HepG2 (cell line): Measurements from ENCODE around the gene VCP. TPM values are rescaled to one million over a fixed set of nuclear protein-coding genes. Genes with fewer than 3 reads are reported as not detected.

Experiments used
- AGO1 ChIP-seq: fragments of 200-400 bp; formaldehyde crosslinking; IDR thresholded peaks from 2 replicates; pipeline ENCODE4 v1.6.1; 2017; ENCODE audit warnings: mild to moderate bottlenecking, low read depth, low read length, moderate library complexity; ENCODE audit not compliant: poor library complexity, severe bottlenecking
- ATAD3A ChIP-seq: sonication (generic); formaldehyde crosslinking; IDR thresholded peaks from 2 replicates; pipeline ENCODE4 v1.4.0; 2020; ENCODE audit warnings: missing genetic modification reagents
- CENPX ChIP-seq: sonication (generic); formaldehyde crosslinking; IDR thresholded peaks from 2 replicates; pipeline ENCODE4 v1.9.0; 2021; ENCODE audit warnings: mild to moderate bottlenecking, missing genetic modification reagents, moderate library complexity
- GABPB1 ChIP-seq: IDR thresholded peaks from 2 replicates; pipeline ENCODE4 v1.6.1; 2016; ENCODE audit warnings: mild to moderate bottlenecking, missing genetic modification reagents, moderate library complexity, missing compliant biosample characterization
- HIVEP1 ChIP-seq: sonication (generic); formaldehyde crosslinking; IDR thresholded peaks from 2 replicates; pipeline ENCODE4 v1.4.0; 2020; ENCODE audit warnings: mild to moderate bottlenecking, missing genetic modification reagents
- HNRNPL ChIP-seq: fragments of 200-400 bp; formaldehyde crosslinking; IDR thresholded peaks from 2 replicates; pipeline ENCODE4 v1.6.1; 2017; ENCODE audit warnings: mild to moderate bottlenecking, low read depth, low read length
- KLF16 ChIP-seq, 2 experiments: sonication (generic) in 1 of 2; formaldehyde crosslinking in 1 of 2; IDR thresholded peaks; 2 replicates each; pipeline versions ENCODE4 v1.6.1 to v1.8.0; 2016 to 2023; ENCODE audit warnings: missing genetic modification reagents in 2 of 2, missing compliant biosample characterization in 1 of 2
- MAZ ChIP-seq, 2 experiments: sonication (generic) in 1 of 2; formaldehyde crosslinking in 1 of 2; IDR thresholded peaks; 2 replicates each; pipeline versions ENCODE4 v1.5.0 to v1.6.1; 2012 to 2020; ENCODE audit warnings: low read depth in 2 of 2, mild to moderate bottlenecking in 2 of 2, borderline replicate concordance in 1 of 2, improper control_type of control experiment in 1 of 2, low read length in 1 of 2, missing genetic modification reagents in 1 of 2, moderate library complexity in 1 of 2
- RXRA ChIP-seq: sonication (generic); formaldehyde crosslinking; IDR thresholded peaks from 2 replicates; pipeline ENCODE4 v1.5.1; 2020; ENCODE audit warnings: missing genetic modification reagents
- TEAD2 ChIP-seq: sonication (generic); formaldehyde crosslinking; IDR thresholded peaks from 2 replicates; pipeline ENCODE4 v1.9.0; 2021; ENCODE audit warnings: missing genetic modification reagents
- TGIF2 ChIP-seq: IDR thresholded peaks from 2 replicates; pipeline ENCODE4 v1.6.1; 2016; ENCODE audit warnings: control low read depth, missing compliant biosample characterization
- ZBTB38 ChIP-seq: sonication (generic); formaldehyde crosslinking; IDR thresholded peaks from 2 replicates; pipeline ENCODE4 v1.5.1; 2020; ENCODE audit warnings: mild to moderate bottlenecking, missing genetic modification reagents
- ZFP36L1 ChIP-seq: sonication (generic); formaldehyde crosslinking; IDR thresholded peaks from 2 replicates; pipeline ENCODE4 v1.8.0; 2022; ENCODE audit warnings: mild to moderate bottlenecking, missing genetic modification reagents, moderate library complexity
- ZNF552 ChIP-seq: sonication (generic); formaldehyde crosslinking; IDR thresholded peaks from 2 replicates; pipeline ENCODE4 v1.9.0; 2022; ENCODE audit warnings: missing genetic modification reagents, mild to moderate bottlenecking, borderline replicate concordance
- ZNF782 ChIP-seq: sonication (generic); formaldehyde crosslinking; IDR thresholded peaks from 2 replicates; pipeline ENCODE4 v1.4.0; 2020; ENCODE audit warnings: missing genetic modification reagents, mild to moderate bottlenecking, borderline replicate concordance
- polyA plus RNA-seq, 8 experiments: library from polyadenylated mRNA; depleted of rRNA in 3 of 8; stranded (reverse) in 7 of 8; unstranded in 1 of 8; fragments of >200 nt; fragmentation: Illumina TruSeq in 4 of 8; extraction: Trizol in 4 of 8; gene quantifications; 2 replicates each; pipeline versions ENCODE4 v1.2.1 to v1.2.3, GENCODE V29; 2011 to 2016; ENCODE audit warnings: low read depth in 4 of 8, missing spikeins in 1 of 8, mixed read lengths in 1 of 8; ENCODE audit not compliant: insufficient read depth in 1 of 8
- total RNA-seq, 5 experiments: library from RNA; depleted of rRNA; stranded (reverse); fragments of >200 nt; fragmentation: Illumina TruSeq; extraction: Trizol; gene quantifications; 2 replicates each; pipeline ENCODE4 v1.2.3, GENCODE V29; 2016; ENCODE audit warnings: low read depth in 1 of 5
- TF ChIP-seq, protein P1 (sequence below): sonication (generic); formaldehyde crosslinking; IDR thresholded peaks from 2 replicates; pipeline ENCODE4 v1.8.0; 2022; ENCODE audit warnings: mild to moderate bottlenecking, missing genetic modification reagents, borderline replicate concordance
- TF ChIP-seq, protein P2 (sequence below): sonication (generic); formaldehyde crosslinking; IDR thresholded peaks from 2 replicates; pipeline ENCODE4 v1.8.1; 2023; ENCODE audit warnings: missing genetic modification reagents, mild to moderate bottlenecking, borderline replicate concordance
- TF ChIP-seq, protein P3 (sequence below): sonication (generic); formaldehyde crosslinking; IDR thresholded peaks from 2 replicates; pipeline ENCODE4 v1.8.0; 2022; ENCODE audit warnings: mild to moderate bottlenecking, missing genetic modification reagents, moderate library complexity
- TF ChIP-seq, protein P4 (sequence below): fragments of 450-650 bp; IDR thresholded peaks from 2 replicates; pipeline ENCODE4 v1.6.1; 2017
- TF ChIP-seq, protein P5 (sequence below): sonication (generic); formaldehyde crosslinking; conservative IDR thresholded peaks from 2 replicates; pipeline ENCODE4 v1.5.0; 2020; ENCODE audit warnings: missing genetic modification reagents
- TF ChIP-seq, protein P6 (sequence below): sonication (generic); formaldehyde crosslinking; IDR thresholded peaks from 2 replicates; pipeline ENCODE4 v1.9.0; 2022; ENCODE audit warnings: low read depth, missing genetic modification reagents

VCP gene
- total and polyA plus RNA-seq, 2 of the 13 experiments (the other 11 are each of a cell fraction or from before 2014, with no cell fraction given), result 143 to 391 TPM

DNA sequence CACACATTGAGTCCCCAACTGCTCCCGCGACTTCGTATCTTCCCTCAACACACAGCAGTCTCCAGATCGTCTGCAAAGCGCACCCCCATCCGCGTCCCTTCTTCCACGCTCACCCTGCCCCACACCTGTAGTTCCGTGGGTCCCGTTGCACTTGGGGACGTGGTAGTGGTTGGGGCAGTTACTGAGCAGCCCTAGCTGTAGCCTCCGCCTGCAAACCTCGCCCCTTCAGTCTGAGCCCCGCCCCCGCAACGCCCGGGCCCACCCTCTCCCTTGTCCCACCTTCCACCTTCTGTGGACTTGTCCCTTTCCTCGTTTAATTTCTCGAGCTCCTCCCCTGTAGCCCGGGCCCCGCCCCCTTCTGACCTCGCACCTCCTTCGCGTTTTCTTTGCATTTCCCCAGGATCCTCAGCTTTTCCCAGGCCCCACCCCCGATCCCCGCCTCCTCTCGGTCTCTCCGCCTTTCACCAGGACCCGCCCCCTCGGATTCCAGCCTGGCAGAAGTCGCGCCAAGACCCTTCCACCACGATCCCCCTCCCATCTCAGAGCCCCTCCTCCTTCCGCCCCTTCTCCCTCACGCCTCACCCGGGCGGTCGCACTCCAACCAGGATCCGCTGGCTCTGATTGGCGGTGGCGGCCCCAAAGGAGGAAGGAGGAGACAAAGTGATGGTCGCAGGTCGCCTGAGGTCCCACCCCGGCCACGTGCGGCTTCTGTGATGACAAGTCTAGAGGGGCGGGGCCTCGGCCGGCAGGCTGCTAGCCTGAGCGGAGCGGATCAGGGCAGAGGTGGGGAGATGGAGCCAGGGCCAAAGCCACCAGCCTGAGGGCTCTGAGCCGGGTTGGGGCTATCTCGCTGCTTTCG is 43.5 kb upstream of the VCP start, which contains the start of gene ATOSB (continued):
- TF ChIP-seq, protein P1, sequence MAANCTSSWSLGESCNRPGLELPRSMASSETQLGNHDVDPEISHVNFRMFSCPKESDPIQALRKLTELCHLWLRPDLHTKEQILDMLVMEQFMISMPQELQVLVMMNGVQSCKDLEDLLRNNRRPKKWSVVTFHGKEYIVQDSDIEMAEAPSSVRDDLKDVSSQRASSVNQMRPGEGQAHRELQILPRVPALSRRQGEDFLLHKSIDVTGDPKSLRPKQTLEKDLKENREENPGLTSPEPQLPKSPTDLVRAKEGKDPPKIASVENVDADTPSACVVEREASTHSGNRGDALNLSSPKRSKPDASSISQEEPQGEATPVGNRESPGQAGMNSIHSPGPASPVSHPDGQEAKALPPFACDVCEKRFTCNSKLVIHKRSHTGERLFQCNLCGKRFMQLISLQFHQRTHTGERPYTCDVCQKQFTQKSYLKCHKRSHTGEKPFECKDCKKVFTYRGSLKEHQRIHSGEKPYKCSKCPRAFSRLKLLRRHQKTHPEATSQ (CRISPR knock-in tag), result no peak
- no peak for TF ChIP-seq CENPX
- TF ChIP-seq HNRNPL, result no peak
- no peak for TF ChIP-seq ATAD3A (CRISPR knock-in tag)
- 0 out of 4 replicates have a peak, but pooled peaks of 1 of the 2 experiments have one; percentile 28 for TF ChIP-seq KLF16 (CRISPR knock-in tag; IDR thresholded peaks at IDR 0.05)
- TF ChIP-seq, protein P2, sequence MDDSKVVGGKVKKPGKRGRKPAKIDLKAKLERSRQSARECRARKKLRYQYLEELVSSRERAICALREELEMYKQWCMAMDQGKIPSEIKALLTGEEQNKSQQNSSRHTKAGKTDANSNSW (CRISPR knock-in tag), result no peak
- TF ChIP-seq ZNF552 (CRISPR knock-in tag), result no peak
- TF ChIP-seq, protein P3, sequence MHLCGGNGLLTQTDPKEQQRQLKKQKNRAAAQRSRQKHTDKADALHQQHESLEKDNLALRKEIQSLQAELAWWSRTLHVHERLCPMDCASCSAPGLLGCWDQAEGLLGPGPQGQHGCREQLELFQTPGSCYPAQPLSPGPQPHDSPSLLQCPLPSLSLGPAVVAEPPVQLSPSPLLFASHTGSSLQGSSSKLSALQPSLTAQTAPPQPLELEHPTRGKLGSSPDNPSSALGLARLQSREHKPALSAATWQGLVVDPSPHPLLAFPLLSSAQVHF (CRISPR knock-in tag), result no peak
- peak; percentile 53; the same call in 1 of the 2 replicates for TF ChIP-seq TGIF2
- TF ChIP-seq MAZ (IDR thresholded peaks at IDR 0.05; ENCODE audit: borderline replicate concordance, low read depth, low read length), result no peak
- 0 out of 2 replicates have a peak, but pooled peaks have one; percentile 24 for TF ChIP-seq MAZ (CRISPR knock-in tag; IDR thresholded peaks at IDR 0.05; ENCODE audit: low read depth)
- no peak for TF ChIP-seq ZNF782 (CRISPR knock-in tag)
- peak; percentile 53 for TF ChIP-seq AGO1
- peak; percentile 64 for TF ChIP-seq HIVEP1 (CRISPR knock-in tag)
- peak; percentile 84 for TF ChIP-seq RXRA (CRISPR knock-in tag)
- no peak for TF ChIP-seq ZFP36L1 (CRISPR knock-in tag)
- TF ChIP-seq TEAD2 (CRISPR knock-in tag), result no peak
- TF ChIP-seq ZBTB38, result no peak
- TF ChIP-seq, protein P4, sequence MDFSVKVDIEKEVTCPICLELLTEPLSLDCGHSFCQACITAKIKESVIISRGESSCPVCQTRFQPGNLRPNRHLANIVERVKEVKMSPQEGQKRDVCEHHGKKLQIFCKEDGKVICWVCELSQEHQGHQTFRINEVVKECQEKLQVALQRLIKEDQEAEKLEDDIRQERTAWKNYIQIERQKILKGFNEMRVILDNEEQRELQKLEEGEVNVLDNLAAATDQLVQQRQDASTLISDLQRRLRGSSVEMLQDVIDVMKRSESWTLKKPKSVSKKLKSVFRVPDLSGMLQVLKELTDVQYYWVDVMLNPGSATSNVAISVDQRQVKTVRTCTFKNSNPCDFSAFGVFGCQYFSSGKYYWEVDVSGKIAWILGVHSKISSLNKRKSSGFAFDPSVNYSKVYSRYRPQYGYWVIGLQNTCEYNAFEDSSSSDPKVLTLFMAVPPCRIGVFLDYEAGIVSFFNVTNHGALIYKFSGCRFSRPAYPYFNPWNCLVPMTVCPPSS, result no peak
- TF ChIP-seq, protein P5, sequence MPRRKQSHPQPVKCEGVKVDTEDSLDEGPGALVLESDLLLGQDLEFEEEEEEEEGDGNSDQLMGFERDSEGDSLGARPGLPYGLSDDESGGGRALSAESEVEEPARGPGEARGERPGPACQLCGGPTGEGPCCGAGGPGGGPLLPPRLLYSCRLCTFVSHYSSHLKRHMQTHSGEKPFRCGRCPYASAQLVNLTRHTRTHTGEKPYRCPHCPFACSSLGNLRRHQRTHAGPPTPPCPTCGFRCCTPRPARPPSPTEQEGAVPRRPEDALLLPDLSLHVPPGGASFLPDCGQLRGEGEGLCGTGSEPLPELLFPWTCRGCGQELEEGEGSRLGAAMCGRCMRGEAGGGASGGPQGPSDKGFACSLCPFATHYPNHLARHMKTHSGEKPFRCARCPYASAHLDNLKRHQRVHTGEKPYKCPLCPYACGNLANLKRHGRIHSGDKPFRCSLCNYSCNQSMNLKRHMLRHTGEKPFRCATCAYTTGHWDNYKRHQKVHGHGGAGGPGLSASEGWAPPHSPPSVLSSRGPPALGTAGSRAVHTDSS (CRISPR knock-in tag), result no peak
- TF ChIP-seq, protein P6, sequence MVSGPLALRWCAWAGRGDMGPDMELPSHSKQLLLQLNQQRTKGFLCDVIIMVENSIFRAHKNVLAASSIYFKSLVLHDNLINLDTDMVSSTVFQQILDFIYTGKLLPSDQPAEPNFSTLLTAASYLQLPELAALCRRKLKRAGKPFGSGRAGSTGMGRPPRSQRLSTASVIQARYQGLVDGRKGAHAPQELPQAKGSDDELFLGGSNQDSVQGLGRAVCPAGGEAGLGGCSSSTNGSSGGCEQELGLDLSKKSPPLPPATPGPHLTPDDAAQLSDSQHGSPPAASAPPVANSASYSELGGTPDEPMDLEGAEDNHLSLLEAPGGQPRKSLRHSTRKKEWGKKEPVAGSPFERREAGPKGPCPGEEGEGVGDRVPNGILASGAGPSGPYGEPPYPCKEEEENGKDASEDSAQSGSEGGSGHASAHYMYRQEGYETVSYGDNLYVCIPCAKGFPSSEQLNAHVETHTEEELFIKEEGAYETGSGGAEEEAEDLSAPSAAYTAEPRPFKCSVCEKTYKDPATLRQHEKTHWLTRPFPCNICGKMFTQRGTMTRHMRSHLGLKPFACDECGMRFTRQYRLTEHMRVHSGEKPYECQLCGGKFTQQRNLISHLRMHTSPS (CRISPR knock-in tag), result 0 out of 2 replicates have a peak, but pooled peaks have one; percentile 18
- TF ChIP-seq GABPB1, result peak; percentile 65; the same call in 1 of the 2 replicates
